Immature natural killer cell (primary cell): ENCODE data around the gene GSK3A. TPM values are rescaled to one million over a fixed set of nuclear protein-coding genes. Genes with fewer than 3 reads are reported as not detected.
A peak's percentile ranks its signal among the peaks of the same experiment; 100 is the strongest.
"Not testable (repeated sequence)": the region's sequence is repeated elsewhere in the genome, so short reads cannot be mapped to it uniquely, and the experiment has no call there.

Experiments
- DNase-seq, 3 donors: peaks; one replicate each; pipeline ENCODE4 v3.0.0; 2022; ENCODE audit warnings: mixed read lengths in 1 of 3
- H3K27ac Mint-ChIP-seq, 6 donors: one replicate each; pipeline ENCODE4 v1.8.0; 2020; ENCODE audit warnings: mixed read lengths in 6 of 6, mild to moderate bottlenecking in 5 of 6, inconsistent platforms in 4 of 6, moderate library complexity in 3 of 6
- H3K27me3 Mint-ChIP-seq, 3 donors: one replicate each; pipeline ENCODE4 v1.8.0; 2020 to 2021; ENCODE audit warnings: low read depth in 3 of 3, mild to moderate bottlenecking in 3 of 3, mixed read lengths in 3 of 3, moderate library complexity in 3 of 3, inconsistent platforms in 1 of 3
- H3K36me3 Mint-ChIP-seq, 3 donors: one replicate each; pipeline ENCODE4 v1.8.0; 2020; ENCODE audit warnings: mixed read lengths in 3 of 3, inconsistent platforms in 2 of 3, mild to moderate bottlenecking in 2 of 3
- H3K4me1 Mint-ChIP-seq, 2 donors: one replicate each; pipeline ENCODE4 v1.8.0; 2020; ENCODE audit warnings: inconsistent platforms in 2 of 2, mild to moderate bottlenecking in 2 of 2, mixed read lengths in 2 of 2, moderate library complexity in 1 of 2
- H3K4me3 Mint-ChIP-seq, 5 donors: one replicate each; pipeline ENCODE4 v1.8.0; 2020; ENCODE audit warnings: mild to moderate bottlenecking in 5 of 5, mixed read lengths in 5 of 5, inconsistent platforms in 3 of 5, moderate library complexity in 3 of 5
- H3K9me3 Mint-ChIP-seq, 6 donors: one replicate each; pipeline ENCODE4 v1.8.0; 2020; ENCODE audit warnings: mild to moderate bottlenecking in 6 of 6, mixed read lengths in 6 of 6, inconsistent platforms in 4 of 6, moderate library complexity in 3 of 6
- polyA plus RNA-seq, 3 donors: library from polyadenylated mRNA; unstranded; fragments of 300-500 nt; fragmentation: Illumina TruSeq; gene quantifications; one replicate each; pipeline ENCODE4 v1.2.3, GENCODE V29; 2021

The GSK3A gene
- polyA plus RNA-seq, 3 donors from 2014 or later = 14.2 to 28.3 (median 22.3) TPM

GRCh38 chr19:42269478-42270345 is 27.3 kb upstream of the GSK3A start:
- DNase-seq = no peak
- Mint-ChIP-seq H3K4me3 (peak overlapping the region in 2 of 5 donors; percentile 90 to 95), H3K27me3 (peaks cover 3 to 12% (median 5%) of the 10 kb centered on the region in 3 donors), H3K36me3 (peaks cover 0 to 2% (median 0%) of the 10 kb centered on the region in 3 donors), H3K4me1 (peaks cover 3 to 22% of the 10 kb centered on the region in 2 donors), H3K27ac (peak overlapping the region in 2 of 6 donors; percentile 97 to 99), H3K9me3 (no peaks in the 10 kb centered on the region)

GRCh38 chr19:42268704-42269477 is 26.5 kb upstream of the GSK3A start, which contains the start of gene CIC:
CIC (plus strand) TSS chr19:42269252; CDS start chr19:42271784, 2,532 bp downstream.
- Mint-ChIP-seq H3K4me3 (peak within 1 kb of the TSS in 2 of 5 donors; percentile 90 to 95), H3K27me3 (peaks cover 3 to 12% (median 5%) of the 10 kb centered on the region in 3 donors), H3K4me1 (peaks cover 0 to 22% of the 10 kb centered on the region in 2 donors), H3K27ac (peak within 1 kb of the TSS in 2 of 6 donors; percentile 97 to 99), H3K9me3 (no peaks in the 10 kb centered on the region), H3K36me3 (no peaks in the 10 kb centered on the region)
- DNase-seq = peak; percentile 99 to 100 (median 100)

- peak; percentile 100 for DNase-seq
- Mint-ChIP-seq H3K27me3 (peaks cover 3 to 12% (median 5%) of the 10 kb centered on the region in 3 donors), H3K27ac (no peak overlapping the region), H3K4me3 (no peak overlapping the region), H3K4me1 (peaks cover 0 to 22% of the 10 kb centered on the region in 2 donors), H3K36me3 (no peaks in the 10 kb centered on the region), H3K9me3 (no peaks in the 10 kb centered on the region)
Measured at GRCh38 chr19:42268142-42268703, 25.8 kb upstream of the GSK3A start.

- Mint-ChIP-seq H3K4me3 (no peak overlapping the region), H3K27ac (no peak overlapping the region), H3K4me1 (peaks cover 0 to 22% of the 10 kb centered on the region in 2 donors), H3K9me3 (no peaks in the 10 kb centered on the region), H3K27me3 (peaks cover 3 to 12% (median 5%) of the 10 kb centered on the region in 3 donors), H3K36me3 (no peaks in the 10 kb centered on the region)
- no peak for DNase-seq
Measured at GRCh38 chr19:42267644-42268141, 25.3 kb upstream of the GSK3A start.

GRCh38 chr19:42266928-42267603 is 24.7 kb upstream of the GSK3A start:
- H3K36me3 Mint-ChIP-seq, DNase-seq, H3K4me3 Mint-ChIP-seq: not testable (repeated sequence)

GRCh38 chr19:42266105-42266504 is 23.7 kb upstream of the GSK3A start:
- not testable (repeated sequence) for H3K4me3 Mint-ChIP-seq, H3K36me3 Mint-ChIP-seq, H3K27me3 Mint-ChIP-seq, H3K9me3 Mint-ChIP-seq, H3K27ac Mint-ChIP-seq, DNase-seq
- peaks cover 0 to 16% of the 10 kb centered on the region in 2 donors for H3K4me1 Mint-ChIP-seq

More at GRCh38 chr19:42266928-42267603, 24.7 kb upstream of the GSK3A start:
- Mint-ChIP-seq H3K27me3 (peaks cover 3 to 12% (median 5%) of the 10 kb centered on the region in 3 donors), H3K4me1 (peaks cover 0 to 22% of the 10 kb centered on the region in 2 donors)
- not testable (repeated sequence) for H3K9me3 Mint-ChIP-seq, H3K27ac Mint-ChIP-seq

GRCh38 chr19:42261763-42262162 is 19.4 kb upstream of the GSK3A start:
- Mint-ChIP-seq H3K9me3 (no peaks in the 10 kb centered on the region), H3K4me1 (peaks cover 0 to under 1% of the 10 kb centered on the region in 2 donors), H3K27me3 (peaks cover 0 to 1% (median 1%) of the 10 kb centered on the region in 3 donors), H3K27ac (no peak overlapping the region), H3K36me3 (no peaks in the 10 kb centered on the region), H3K4me3 (no peak overlapping the region)
- DNase-seq = no peak

GRCh38 chr19:42257842-42258241 is 15.4 kb upstream of the GSK3A start:
- peaks cover 7 to 16% of the 10 kb centered on the region in 2 donors for H3K4me1 Mint-ChIP-seq
- H3K4me3 Mint-ChIP-seq = peak overlapping the region in 1 of 5 donors; percentile 30
- not testable (repeated sequence) for H3K27ac Mint-ChIP-seq, DNase-seq, H3K36me3 Mint-ChIP-seq, H3K27me3 Mint-ChIP-seq, H3K9me3 Mint-ChIP-seq

GRCh38 chr19:42255766-42256745 is 13.7 kb upstream of the GSK3A start:
- no peak for DNase-seq
- no peaks in the 10 kb centered on the region for H3K36me3 Mint-ChIP-seq
- peaks cover 6 to 14% (median 8%) of the 10 kb centered on the region in 3 donors for H3K27me3 Mint-ChIP-seq
- H3K9me3 Mint-ChIP-seq = no peaks in the 10 kb centered on the region
- peak overlapping the region in 5 of 6 donors; percentile 10 to 79 (median 74) for H3K27ac Mint-ChIP-seq
- H3K4me3 Mint-ChIP-seq = peak overlapping the region; percentile 61 to 80 (median 67)
- H3K4me1 Mint-ChIP-seq = peaks cover 20 to 28% of the 10 kb centered on the region in 2 donors

GRCh38 chr19:42254850-42255765 is 12.7 kb upstream of the GSK3A start, which contains the start of gene ERF:
ERF (minus strand) TSS chr19:42255128; CDS start chr19:42254999, 129 bp downstream.
- Mint-ChIP-seq H3K4me1 (peaks cover 24 to 28% of the 10 kb centered on the region in 2 donors), H3K4me3 (peak within 1 kb of the TSS; percentile 69 to 80 (median 72)), H3K27me3 (peaks cover 8 to 14% (median 8%) of the 10 kb centered on the region in 3 donors), H3K36me3 (no peaks in the 10 kb centered on the region), H3K27ac (peak within 1 kb of the TSS; percentile 10 to 88 (median 76)), H3K9me3 (no peaks in the 10 kb centered on the region)
- peak; percentile 92 to 95 (median 94) for DNase-seq
